Body of pancreas (tissue), 4 donors: Measurements from ENCODE around the gene IGSF10. TPM values are rescaled to one million over a fixed set of nuclear protein-coding genes. Genes with fewer than 3 reads are reported as not detected.

Experiments used
- ATAC-seq: fragments of 150-250 bp; one replicate; pipeline ENCODE4 v1.9.1; 2016
- DNase-seq, 4 donors: peaks; one replicate each; pipeline ENCODE4 v3.0.0-alpha.2; 2019
- H3K27ac ChIP-seq, 4 donors: fragments of 200-600 bp; sonication (generic); 1 replicate in 3 of 4; 2 replicates in 1 of 4; pipeline versions ENCODE4 v1.5.1 to v1.6.1; 2016 to 2019; ENCODE audit warnings: mild to moderate bottlenecking in 1 of 4, mixed read lengths in 1 of 4, moderate library complexity in 1 of 4
- H3K27me3 ChIP-seq, 2 donors: fragments of 200-600 bp; sonication (generic); one replicate each; pipeline ENCODE4 v1.6.0; 2016; ENCODE audit warnings: mild to moderate bottlenecking in 1 of 2
- H3K36me3 ChIP-seq, 2 donors: fragments of 200-600 bp; sonication (generic); replicated peaks in 1 of 2; 2 replicates each; pipeline ENCODE4 v1.5.1; 2016; ENCODE audit warnings: low read depth in 2 of 2; ENCODE audit not compliant: insufficient read depth in 1 of 2
- H3K4me1 ChIP-seq: fragments of 200-600 bp; sonication (generic); one replicate; pipeline ENCODE4 v1.6.0; 2016
- H3K4me3 ChIP-seq, 2 donors: fragments of 200-600 bp; sonication (generic); 1 replicate in 1 of 2; 2 replicates in 1 of 2; pipeline ENCODE4 v1.5.1; 2016 to 2019
- H3K9me3 ChIP-seq, 3 donors: fragments of 200-600 bp; sonication (generic); 1 replicate in 2 of 3; 2 replicates in 1 of 3; pipeline ENCODE4 v1.5.1; 2016
- CTCF ChIP-seq, 7 experiments: fragments of 450-650 bp in 4 of 7; fragments of 200-600 bp in 3 of 7; sonication (generic) in 3 of 7; IDR thresholded peaks; one replicate each; pipeline ENCODE4 v1.5.1; 2016 to 2019; ENCODE audit warnings: antibody characterized with exemption in 7 of 7
- POLR2A ChIP-seq, 3 donors: fragments of 450-650 bp; IDR thresholded peaks; one replicate each; pipeline ENCODE4 v1.6.1; 2016; ENCODE audit warnings: antibody characterized with exemption in 3 of 3, mild to moderate bottlenecking in 2 of 3
- WGBS, 2 donors: methylation state at CpG; one replicate each; pipeline ENCODE4 v1.1.5; 2017; 5-methylcytosine and 5-hydroxymethylcytosine counted together
- intact Hi-C: fragments of 100-400 bp; cut with DNase I; formaldehyde crosslinking; loops from one replicate; pipeline ENCODE4 v1.15.1; 2023
- total RNA-seq, 2 donors: library from RNA; depleted of rRNA; stranded (reverse); fragments of >200 nt; gene quantifications; one replicate each; pipeline ENCODE4 v1.1.0, GENCODE V29; 2016

The IGSF10 gene
- total RNA-seq, 2 donors from 2014 or later = 0.99 to 1.0 TPM

- Histone ChIP-seq H3K4me1 (no peaks in the 10 kb centered on the region), H3K27me3 (no peaks in the 10 kb centered on the region), H3K4me3 (no peak overlapping the region), H3K9me3 (no peaks in the 10 kb centered on the region), H3K36me3 (no peaks in the 10 kb centered on the region), H3K27ac (no peak overlapping the region)
- WGBS, 2 donors = 11 to 15% methylated on average over 3 of the region's 3 CpGs
- peak; percentile 78 for ATAC-seq
- peak; percentile 24 to 47 (median 25) for DNase-seq
- TF ChIP-seq POLR2A (IDR thresholded peaks at IDR 0.05) (no peak), CTCF (IDR thresholded peaks at IDR 0.05) (peak; percentile 75 to 85 (median 81))
- intact Hi-C loops = loop anchor here (10.0 kb wide), 1 partner anchor 405 kb away; no protein-coding TSS in a partner anchor
Measured at GRCh38 chr3:151439652-151440125, 21.2 kb downstream of the IGSF10 start.

- ATAC-seq (no peak), DNase-seq (no peak)
- 83 to 85% methylated on average over 6 of the region's 6 CpGs for WGBS, 2 donors
- no peaks in the 10 kb centered on the region for H3K27me3 ChIP-seq
- no peak overlapping the region for H3K27ac ChIP-seq
- intact Hi-C loops = no loop called here
- no peak overlapping the region for H3K4me3 ChIP-seq
- H3K4me1 ChIP-seq = no peaks in the 10 kb centered on the region
- no peaks in the 10 kb centered on the region for H3K9me3 ChIP-seq
- H3K36me3 ChIP-seq = no peaks in the 10 kb centered on the region
- TF ChIP-seq POLR2A (IDR thresholded peaks at IDR 0.05) (no peak), CTCF (IDR thresholded peaks at IDR 0.05) (no peak)
Measured at GRCh38 chr3:151437906-151438305, 23.0 kb downstream of the IGSF10 start.

- TF ChIP-seq POLR2A (IDR thresholded peaks at IDR 0.05) (no peak), CTCF (IDR thresholded peaks at IDR 0.05) (no peak)
- Histone ChIP-seq H3K27me3 (no peaks in the 10 kb centered on the region), H3K4me1 (no peaks in the 10 kb centered on the region), H3K4me3 (no peak overlapping the region), H3K27ac (no peak overlapping the region), H3K9me3 (no peaks in the 10 kb centered on the region), H3K36me3 (no peaks in the 10 kb centered on the region)
- no peak for ATAC-seq
- WGBS, 2 donors = 62% methylated on average over 8 of the region's 8 CpGs
- intact Hi-C loops = no loop called here
- DNase-seq = no peak
Measured at GRCh38 chr3:151436675-151437446, 24.0 kb downstream of the IGSF10 start.

- H3K27ac ChIP-seq = no peak overlapping the region
- no peak for TF ChIP-seq POLR2A (IDR thresholded peaks at IDR 0.05)
- TF ChIP-seq CTCF (IDR thresholded peaks at IDR 0.05) = no peak
- peak in 1 of 4 donors; percentile 6 for DNase-seq
- no peaks in the 10 kb centered on the region for H3K9me3 ChIP-seq
- intact Hi-C loops = no loop called here
- H3K27me3 ChIP-seq = no peaks in the 10 kb centered on the region
- WGBS, 2 donors = 26 to 43% methylated on average over 1 of the region's 1 CpG
- no peak overlapping the region for H3K4me3 ChIP-seq
- no peaks in the 10 kb centered on the region for H3K4me1 ChIP-seq
- peak; percentile 33 for ATAC-seq
- H3K36me3 ChIP-seq = no peaks in the 10 kb centered on the region
Measured at GRCh38 chr3:151434151-151434890, 26.5 kb downstream of the IGSF10 start.
